Ovary (tissue), 3 donors: ENCODE results near the gene GATAD1.

Source experiments
- CTCF ChIP-seq, 3 donors: fragments of 450-650 bp in 2 of 3; fragments of 200-600 bp in 1 of 3; IDR thresholded peaks; one replicate each; pipeline versions ENCODE4 v1.5.1 to v1.8.0; 2016 to 2022; ENCODE audit warnings: antibody characterized with exemption in 3 of 3, mild to moderate bottlenecking in 1 of 3
- EP300 ChIP-seq: sonication (generic); formaldehyde crosslinking; IDR thresholded peaks from one replicate; pipeline ENCODE4 v1.6.1; 2017; ENCODE audit warnings: antibody characterized with exemption
- POLR2A ChIP-seq: fragments of 450-650 bp; IDR thresholded peaks from one replicate; pipeline ENCODE4 v1.6.1; 2017; ENCODE audit warnings: antibody characterized with exemption, mild to moderate bottlenecking, moderate library complexity
- donor health status: DM: no; HTN: no; CAD: no.

GRCh38 chr7:92400013-92400412 lies 47.3 kb upstream of the GATAD1 start:
- TF ChIP-seq CTCF (IDR thresholded peaks at IDR 0.05) (no peak), EP300 (no peak), POLR2A (no peak)
